NK-92 (cell line): ENCODE results near the gene ARMC2.
"Not testable (repeated sequence)": the region's sequence is repeated elsewhere in the genome, so short reads cannot be mapped to it uniquely, and the experiment has no call there.

Experiments
- DNase-seq: peaks from one replicate; lab custom pipeline; 2025; ENCODE audit not compliant: unreplicated experiment; lab: John Stamatoyannopoulos, UW

The ARMC2 gene

DNA sequence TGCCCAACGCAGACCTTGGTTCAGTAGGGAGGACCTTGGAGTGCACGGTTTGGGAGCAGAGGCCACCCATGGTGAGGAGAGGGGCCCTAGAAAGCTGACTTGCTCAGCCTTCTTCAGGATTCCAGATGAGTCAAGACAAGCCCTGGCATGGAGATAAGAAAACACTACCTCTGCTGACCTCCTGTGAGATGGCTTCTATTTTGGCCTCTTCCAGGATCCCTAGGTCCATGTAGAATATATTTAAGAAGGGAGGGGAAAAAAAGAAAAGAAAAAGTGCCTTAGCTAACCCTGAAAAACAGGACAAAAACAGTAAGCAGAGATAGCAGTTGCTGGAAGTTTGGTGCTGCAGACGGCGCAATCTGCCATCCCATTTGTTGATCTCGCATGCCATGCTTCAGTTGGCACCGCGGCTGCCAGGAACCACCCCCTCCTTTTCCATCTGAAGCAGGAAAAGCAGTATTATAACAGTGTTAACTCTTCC, 100.0 kb downstream of the ARMC2 start:
- DNase-seq: no peak

DNA sequence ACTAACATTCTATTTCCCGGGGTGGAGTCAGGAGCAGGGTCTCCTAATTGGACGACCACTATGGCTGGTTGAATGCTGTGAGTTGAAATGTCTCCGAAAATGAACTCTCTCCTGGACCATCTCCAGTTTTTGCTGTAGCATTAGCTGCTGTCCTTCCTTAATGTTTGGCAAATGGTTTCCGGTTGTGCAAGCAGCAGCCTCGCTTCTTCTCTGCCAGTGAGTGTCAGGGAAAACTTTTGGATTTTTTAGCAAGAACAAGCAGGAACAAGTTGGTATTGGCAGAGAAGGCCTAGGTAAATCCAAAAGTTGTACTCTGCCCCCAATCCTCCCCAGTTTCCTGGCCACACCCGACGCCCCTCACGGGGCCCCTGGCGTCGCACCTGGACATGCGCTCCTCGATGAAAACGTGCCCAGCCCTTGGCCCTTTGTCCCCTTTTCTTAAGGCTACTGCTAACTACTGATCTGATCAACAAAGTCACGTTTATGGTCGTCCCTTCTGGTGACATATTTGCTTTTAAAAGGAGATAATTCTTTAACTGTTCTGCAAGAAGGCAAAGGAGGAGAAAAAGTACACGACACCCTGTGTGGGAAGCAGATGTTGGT, 103.2 kb downstream of the ARMC2 start:
- no peak for DNase-seq

DNA sequence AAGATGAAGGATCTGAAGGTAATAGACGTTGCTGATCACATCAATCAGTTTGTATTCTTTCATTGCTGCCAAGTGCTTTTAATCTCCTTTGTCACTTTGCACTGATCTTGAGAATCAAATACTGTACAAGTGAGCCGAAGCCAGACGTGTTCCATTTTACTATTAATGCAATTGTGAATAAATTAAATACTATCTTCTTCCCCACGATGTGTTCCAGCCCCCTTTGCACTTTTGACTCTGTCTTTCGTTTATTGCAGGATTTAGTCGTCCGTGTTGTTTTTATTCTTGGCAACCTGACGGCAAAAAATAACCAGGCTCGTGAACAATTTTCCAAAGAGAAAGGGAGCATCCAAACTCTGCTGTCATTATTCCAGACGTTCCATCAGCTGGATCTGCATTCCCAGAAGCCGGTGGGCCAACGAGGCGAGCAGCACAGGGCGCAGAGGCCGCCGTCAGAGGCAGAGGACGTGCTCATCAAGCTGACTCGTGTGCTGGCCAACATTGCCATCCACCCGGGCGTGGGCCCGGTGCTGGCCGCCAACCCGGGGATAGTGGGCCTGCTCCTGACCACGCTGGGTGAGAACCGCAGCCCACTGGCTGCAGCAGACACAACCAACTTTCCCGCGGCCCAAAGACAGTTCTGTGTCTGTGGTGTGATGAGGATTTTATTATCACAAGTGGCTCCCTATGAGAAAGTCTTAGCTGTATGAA, 104.7 kb downstream of the ARMC2 start:
- DNase-seq: no peak

DNA sequence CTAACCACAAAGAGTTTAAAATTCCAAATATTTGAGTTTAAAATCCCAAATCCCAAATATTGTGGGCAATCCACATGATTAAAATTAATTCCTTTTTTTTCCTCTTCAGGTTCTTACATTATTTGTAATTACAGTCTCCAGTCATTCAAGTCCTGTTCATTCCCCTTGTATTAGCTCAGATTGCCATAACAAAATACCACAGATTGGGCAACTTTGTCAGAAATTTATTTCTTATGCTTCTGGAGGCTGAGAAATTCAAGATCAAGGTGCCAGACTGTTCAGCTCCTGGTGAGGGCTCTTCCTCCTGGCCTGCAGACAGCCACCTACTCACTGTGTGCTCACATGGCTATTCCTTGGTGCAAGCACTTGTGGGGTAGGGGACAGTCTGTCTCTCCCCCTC, 105.5 kb downstream of the ARMC2 start:
- DNase-seq: no peak

DNA sequence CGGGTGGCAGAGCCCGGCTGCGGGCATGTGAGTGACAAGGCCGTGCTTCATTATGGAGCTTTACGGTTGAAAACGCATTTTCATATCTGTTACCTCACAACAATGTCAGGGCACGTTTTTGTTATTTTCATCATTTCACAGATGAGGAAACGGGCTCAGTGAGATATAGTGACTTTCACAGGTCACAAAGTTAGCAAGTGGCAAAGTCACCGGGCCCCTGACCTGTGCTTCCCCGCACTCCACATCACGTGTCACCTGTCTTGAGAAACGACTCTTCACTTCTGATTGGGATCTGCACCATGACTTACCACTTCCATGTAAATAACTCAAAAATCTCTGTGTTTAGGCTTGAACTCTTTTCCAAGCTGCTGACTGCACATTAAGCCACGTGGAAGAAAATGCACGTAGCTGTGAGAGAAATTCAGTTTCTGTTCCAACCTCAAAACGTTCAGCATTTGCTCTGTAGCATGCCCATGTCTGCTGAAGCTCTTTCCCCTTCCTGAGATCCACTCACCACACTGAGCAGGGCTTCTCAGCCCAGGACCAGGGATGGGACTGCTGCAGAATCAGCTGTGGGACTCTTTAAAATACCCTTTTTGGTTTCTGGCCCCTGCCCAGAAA, 107.2 kb downstream of the ARMC2 start:
- DNase-seq: no peak

DNA sequence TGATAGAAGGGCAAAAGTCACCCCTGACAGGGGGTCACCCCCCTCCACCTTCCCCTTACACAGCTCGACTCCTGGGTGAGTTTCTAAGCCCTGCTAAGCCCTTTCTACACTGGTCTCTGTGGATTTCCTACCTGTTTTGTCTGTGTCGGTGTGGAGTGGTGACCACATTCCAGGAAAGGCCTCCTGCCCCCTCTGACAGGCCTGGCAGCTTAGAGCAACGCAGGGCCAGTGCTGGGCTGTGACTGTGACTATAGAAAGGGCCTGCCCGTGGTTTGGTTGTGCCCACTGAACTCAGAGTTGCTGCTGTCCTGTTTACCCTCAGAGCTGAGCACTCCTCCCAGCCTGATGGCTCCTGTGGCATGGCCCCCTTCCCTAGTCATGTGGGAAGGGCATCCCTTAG, 109.0 kb downstream of the ARMC2 start:
- no peak for DNase-seq

DNA sequence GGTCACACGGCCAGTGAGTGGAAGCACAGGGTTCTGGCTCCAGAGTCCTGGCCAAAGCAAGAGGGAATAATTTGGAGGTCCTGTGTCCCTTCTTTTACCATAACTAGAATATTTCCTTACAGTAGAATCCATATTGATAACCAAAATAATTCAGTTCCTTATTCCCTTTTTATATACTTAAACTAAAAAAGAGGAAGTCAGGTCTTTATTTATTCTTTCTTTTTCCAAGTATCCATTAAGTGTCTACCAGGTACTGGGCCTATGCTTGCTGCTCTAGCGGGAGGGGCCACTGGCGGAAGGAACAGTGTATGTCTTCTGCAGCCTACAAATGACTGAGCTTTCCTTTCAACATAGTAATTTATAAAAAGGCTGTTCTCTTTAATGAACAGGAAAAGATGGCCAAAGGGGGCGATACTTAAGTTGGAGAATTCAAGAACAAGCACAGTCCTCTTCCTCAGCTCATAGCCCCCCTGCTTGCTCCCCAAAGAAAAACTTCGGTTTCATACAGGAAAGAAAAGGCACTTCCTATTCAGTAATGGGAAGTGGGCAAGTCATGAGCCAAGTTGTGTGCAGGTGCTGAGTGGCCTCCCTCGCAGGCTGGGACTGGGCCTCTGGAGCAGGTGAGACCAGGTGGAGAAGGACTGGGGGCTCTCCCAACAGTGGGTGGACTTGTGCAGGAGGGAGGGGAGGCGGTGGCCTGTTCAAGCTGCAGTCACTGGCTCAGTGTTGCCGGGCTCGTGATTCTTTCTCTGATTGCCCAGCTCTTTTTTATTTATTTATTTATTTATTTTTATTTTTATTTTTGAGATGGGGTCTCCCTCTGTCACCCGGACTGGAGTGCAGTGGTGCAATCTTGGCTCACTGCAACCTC, 110.9 kb downstream of the ARMC2 start:
- no peak for DNase-seq

DNA sequence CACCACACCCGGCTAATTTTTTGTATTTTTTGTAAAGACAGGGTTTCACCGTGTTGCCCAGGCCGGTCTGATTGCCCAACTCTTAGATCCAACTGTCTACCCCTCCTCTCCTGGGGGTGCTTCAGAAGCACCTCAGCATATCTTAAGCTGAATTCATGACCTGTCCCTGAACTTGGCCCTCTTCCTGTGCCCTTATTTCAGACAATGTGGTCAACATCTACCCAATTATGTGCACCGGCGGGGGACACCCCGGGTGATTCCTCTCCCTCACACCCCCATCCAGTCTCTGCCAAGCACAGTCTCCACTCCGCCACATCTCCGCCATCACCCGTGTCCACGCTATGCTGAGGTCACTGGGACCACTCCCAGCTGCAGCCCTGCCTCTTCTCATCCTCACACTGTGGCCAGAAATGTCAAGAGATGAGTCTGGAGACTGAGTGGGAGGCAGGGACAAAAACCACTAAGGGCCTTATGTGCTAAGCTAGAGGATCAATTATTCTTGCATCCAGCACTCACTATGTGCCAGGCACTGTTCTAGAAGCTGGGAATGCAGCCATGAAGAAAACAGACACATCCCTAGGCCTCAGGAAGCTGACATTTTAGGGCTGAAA, 111.9 kb downstream of the ARMC2 start:
- no peak for DNase-seq

DNA sequence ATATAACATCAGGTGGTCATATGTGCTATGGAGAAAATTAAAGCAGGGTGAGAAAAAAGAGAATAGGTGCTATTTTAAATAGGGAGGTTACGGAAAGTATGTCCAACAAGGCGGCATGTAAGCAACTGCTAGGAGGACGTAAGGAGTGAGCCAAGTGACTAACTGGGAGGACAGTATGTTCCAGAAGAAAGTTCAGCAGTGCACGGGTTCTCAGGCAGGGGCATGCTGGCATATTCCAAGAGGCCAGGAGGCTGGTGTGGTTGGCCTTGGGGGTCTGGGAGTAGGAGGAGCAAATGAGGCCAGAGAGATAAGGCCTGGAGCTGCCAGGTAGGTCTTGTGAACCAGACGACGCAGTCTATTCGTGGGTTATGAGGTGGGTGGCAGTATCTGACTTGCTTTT, 112.4 kb downstream of the ARMC2 start:
- no peak for DNase-seq

DNA sequence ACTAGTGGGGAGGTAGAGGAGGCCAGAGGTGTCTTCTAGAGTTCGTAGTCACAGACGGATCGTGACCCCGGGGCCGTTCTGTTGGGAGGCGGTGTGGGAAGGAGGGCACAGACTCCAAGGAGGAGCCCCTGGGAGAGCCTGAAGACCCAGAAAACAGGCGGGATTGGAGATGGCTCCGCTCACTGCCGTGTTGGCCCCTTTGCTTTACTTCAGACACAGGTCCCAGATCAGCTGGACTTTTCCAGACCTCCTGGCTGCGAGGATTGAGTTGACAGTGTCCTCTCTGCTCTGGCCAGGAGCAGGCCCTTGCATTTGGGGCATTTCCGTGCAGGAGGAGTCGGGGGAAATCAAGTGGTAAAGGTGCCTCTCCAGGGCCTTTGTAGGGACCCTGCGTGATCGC, 112.9 kb downstream of the ARMC2 start:
- DNase-seq: no peak

DNA sequence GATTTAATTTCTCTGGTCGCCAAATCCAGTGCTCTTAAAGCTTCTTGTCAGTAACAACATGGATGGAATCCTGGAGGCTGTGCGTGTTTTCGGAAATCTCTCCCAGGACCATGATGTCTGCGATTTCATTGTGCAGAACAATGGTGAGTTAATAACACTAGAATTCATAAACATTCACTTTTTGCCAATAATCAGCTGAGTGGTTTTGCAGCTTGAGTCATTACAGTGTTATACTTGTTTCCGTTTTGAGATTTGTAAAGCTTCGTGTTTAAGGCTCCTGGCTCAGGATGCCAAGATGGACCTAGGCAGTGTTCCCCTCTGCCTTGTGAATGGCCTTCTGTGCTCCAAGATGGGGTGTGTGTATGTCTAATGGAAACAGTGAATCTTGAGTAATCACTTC, 113.8 kb downstream of the ARMC2 start:
- no peak for DNase-seq

DNA sequence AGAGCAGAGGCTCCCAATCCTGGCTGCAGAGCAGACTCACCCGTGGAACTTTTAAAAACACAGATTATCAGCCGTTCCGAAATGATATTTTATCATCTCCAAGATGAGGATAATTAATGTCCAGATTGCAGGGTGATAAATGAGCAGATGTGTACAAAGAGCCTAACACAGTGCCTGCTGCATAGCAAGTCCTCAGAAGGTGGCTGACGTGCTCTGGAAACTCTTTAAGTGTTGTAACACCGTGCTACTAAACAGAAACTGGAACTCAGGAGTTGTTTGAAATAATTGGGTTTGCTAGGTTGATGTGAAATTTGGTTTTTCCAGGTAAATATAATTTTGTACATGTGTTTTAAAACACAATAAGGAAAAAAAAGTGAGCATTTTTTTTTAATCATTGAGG, 118.0 kb downstream of the ARMC2 start:
- DNase-seq: no peak

DNA sequence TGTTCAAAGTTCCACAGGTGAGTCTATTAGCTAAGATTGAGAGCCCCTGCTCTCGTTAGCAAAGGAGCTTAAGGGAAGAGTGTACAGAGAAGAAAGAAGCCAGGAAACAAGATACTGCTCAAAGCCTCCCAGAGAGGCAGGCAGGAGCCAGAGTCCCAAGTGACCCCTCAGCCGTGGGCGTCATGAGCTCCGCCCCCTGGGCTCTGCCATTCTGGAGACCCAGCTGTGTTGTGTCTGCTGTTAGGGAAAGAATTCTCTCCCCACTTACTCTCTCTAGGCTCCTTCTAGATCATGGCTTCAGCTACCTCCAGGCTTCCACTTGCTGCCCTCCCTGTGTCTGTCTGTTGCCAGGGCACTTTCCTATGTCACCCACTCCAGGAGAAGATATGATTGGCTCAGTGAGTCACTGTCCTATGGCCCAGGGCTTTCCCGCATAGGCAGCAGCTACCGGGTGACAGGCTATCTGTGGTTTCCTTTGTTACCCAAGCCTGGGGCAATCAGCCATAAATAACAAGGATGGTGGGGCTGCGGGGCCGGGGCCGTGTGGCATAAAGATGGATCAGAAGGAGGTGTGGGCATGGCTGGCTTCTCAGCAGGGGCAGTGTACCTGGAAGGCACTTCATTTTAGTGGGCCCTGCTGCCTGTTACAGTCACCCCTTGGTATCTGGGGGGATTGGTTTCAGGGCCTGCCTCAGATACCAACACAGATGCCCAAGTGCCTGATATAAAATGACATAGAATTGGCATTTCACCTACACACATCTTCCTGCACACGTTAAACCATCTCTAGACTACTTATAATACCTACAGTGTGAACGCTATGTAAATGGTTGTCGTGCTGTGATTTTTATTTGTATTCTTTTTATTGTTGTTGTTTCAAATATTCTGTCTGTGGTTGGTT, 118.9 kb downstream of the ARMC2 start:
- no peak for DNase-seq

DNA sequence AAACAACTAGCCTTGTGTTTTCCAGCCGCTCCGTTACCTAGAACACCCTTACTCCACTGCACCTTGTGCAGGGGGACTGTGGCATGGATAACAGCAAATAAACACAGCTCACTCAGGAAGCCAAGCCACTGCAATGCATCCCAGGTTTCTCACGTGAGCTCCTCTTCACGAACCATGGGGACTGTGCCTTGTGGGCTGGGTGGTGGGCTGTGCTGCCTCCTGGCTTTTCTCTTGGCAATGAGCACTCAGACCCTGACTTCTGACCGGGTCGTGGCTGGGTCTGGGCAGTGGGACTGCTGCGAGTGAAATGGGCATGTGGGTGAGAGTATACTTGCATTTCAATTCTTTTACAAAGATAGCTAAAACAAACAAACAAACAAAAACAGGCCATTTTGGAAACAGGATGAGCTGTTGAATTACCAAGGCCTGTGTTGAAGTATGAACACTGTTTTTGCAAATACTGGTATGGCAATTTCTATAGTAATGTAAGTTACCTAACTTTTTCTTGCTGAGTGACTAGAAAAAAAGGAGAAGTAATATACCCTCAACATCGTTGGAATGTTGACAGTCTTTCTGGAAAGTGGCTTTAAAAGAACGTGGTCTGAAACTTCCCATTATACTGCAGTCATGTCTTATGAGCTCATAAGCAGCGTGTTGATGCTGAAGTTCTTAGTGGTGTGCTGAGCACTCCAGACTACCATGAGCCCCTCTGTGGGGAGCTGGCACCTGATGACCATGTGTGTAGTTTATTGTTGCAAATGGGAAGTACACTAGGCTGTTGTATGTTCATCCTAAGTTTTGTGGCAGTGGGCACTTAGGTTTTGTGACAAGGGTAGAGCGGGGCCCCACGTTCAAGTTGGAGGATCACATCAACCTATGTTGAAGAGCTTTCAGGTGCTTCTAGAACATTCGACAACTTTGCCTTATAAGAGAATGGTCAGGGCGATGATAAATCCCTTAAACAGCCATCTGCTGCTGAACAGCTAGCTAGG, 120.4 kb downstream of the ARMC2 start:
- DNase-seq: no peak

DNA sequence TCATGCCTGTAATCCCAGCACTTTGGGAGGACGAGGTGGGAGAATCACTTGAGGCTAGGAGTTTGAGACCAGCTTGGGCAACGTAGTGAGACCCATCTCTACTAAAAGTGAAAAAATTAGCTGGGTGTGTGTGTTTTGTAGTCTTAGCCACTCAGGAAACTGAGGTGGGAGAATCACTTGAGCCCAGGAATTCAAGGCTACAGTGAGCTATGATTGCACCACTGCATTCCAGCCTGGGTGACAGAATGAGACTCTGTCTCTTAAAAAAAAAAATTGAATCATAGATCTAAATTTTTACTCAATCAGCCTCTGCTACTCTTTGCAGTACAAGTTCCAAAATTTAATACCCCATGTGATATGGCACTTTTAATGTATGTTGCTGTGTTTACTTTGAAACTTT, 121.6 kb downstream of the ARMC2 start:
- no peak for DNase-seq

DNA sequence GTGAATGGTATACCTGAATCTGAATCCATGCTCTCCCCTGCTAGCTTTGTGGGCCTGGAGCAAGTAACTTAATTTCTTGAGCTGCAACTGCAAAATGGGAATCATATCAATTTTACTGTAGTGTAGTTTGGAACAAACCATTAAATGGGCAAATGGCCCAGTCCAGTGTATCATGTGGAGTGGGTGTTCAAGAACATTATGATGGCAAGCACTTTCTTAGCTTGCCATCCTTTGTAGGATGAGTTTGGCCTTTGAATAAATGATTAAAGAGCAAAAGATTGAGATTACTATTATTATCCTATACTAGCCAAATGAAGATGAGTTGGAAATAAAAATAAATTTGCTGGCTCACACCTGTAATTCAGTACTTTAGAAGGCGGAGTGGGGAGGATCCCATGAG, 126.0 kb downstream of the ARMC2 start:
- no peak for DNase-seq

DNA sequence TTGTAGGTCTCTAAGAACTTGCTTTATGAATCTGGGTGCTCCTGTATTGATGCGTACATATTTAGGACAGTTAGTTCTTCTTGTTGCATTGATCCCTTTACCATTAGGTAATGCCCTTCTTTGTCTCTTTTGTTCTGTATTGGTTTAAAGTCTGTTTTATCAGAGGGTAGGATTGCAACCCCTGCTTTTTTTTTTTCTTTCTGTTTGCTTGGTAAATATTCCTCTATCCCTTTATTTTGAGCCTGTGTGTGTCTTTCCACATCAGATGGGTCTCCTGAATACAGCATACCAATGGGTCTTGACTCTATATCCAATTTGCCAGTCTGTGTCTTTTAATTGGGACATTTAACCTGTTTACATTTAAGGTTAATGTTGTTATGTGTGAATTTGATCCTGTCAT, 130.4 kb downstream of the ARMC2 start:
- DNase-seq: not testable (repeated sequence)

DNA sequence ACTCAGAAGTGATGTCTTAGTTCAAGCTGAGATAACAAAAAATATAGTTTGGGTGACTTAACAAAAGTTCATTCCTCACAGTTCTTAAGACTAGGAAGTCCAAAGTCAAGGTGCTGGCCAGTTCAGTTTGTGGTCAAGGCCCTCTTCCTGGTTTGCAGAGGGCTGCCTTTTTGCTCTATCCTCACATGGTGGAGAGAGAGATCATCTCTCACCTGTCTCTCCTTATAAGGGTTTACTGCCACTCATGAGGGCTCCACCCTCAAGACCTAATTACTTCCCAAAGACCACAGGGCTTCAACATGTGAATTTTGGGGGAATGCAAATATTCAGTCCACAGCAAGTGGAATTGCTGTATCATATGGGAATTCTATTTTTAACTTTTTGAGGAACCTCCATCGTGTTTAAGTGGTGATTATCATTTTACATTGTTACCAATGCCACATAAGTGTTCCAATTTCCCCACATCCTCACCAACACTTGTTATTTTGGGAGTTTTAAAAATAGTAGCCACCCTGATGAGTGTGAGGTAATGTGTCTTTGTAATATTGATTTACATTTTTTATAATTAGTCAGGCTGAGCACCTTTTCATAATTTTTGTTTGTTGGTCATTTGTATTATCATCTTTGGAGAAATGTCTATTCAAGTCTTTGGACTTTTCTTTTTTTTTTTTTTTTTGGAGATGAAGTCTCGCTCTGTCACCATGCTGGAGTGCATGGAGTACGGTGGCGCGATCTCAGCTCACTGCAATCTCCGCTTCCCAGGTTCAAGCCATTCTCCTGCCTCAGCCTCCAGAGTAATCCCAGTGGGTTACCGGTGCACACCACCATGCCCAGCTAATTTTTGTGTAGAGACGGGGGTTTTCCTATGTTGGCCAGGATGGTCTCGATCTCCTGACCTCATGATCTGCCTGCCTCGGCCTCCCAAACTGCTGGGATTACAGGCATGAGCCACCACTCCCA, 134.2 kb downstream of the ARMC2 start:
- no peak for DNase-seq
